GM21619 (cell line): ENCODE results near the gene RFC4.
"Not testable (repeated sequence)": the region's sequence is repeated elsewhere in the genome, so short reads cannot be mapped to it uniquely, and the experiment has no call there.

Experiments
- ATAC-seq: cut with Tn5 transposase; IDR thresholded peaks from one replicate; pipeline ENCODE4 v1.9.1; 2021; ENCODE audit not compliant: unreplicated experiment

Gene RFC4

GRCh38 chr3:186825294-186825821 lies 19.1 kb upstream of the RFC4 start:
- ATAC-seq = no peak

- no peak for ATAC-seq
Observed at GRCh38 chr3:186824430-186825139, 18.3 kb upstream of the RFC4 start.

- ATAC-seq = no peak
Observed at GRCh38 chr3:186823386-186823785, 17.1 kb upstream of the RFC4 start.

GRCh38 chr3:186822388-186822759 lies 16.1 kb upstream of the RFC4 start:
- not testable (repeated sequence) for ATAC-seq

- ATAC-seq = no peak
Observed at GRCh38 chr3:186821429-186822387, 15.4 kb upstream of the RFC4 start.

GRCh38 chr3:186818956-186819355 lies 12.7 kb upstream of the RFC4 start:
- ATAC-seq = no peak

GRCh38 chr3:186818516-186818915 lies 12.2 kb upstream of the RFC4 start:
- ATAC-seq = no peak

GRCh38 chr3:186815435-186815834 lies 9.2 kb upstream of the RFC4 start:
- ATAC-seq = no peak

- ATAC-seq = no peak
Observed at GRCh38 chr3:186814100-186814499, 7.8 kb upstream of the RFC4 start.

- not testable (repeated sequence) for ATAC-seq
Observed at GRCh38 chr3:186811313-186811712, 5.0 kb upstream of the RFC4 start.

GRCh38 chr3:186810336-186810996 lies 4.2 kb upstream of the RFC4 start:
- no peak for ATAC-seq

GRCh38 chr3:186807231-186807630 lies 949 bp upstream of the RFC4 start:
- ATAC-seq = no peak

- not testable (repeated sequence) for ATAC-seq
Observed at GRCh38 chr3:186803447-186803846, 2.8 kb downstream of the RFC4 start.

- no peak for ATAC-seq
Observed at GRCh38 chr3:186802701-186803100, 3.6 kb downstream of the RFC4 start.

GRCh38 chr3:186800285-186800684 lies 6.0 kb downstream of the RFC4 start:
- ATAC-seq = no peak

GRCh38 chr3:186798239-186798874 lies 7.9 kb downstream of the RFC4 start:
- ATAC-seq = no peak

GRCh38 chr3:186790261-186790981 lies 15.9 kb downstream of the RFC4 start:
- no peak for ATAC-seq

GRCh38 chr3:186789554-186790260 lies 16.6 kb downstream of the RFC4 start:
- no peak for ATAC-seq
